GM12878 (cell line): Measurements from ENCODE around the gene MDC1. TPM values are rescaled to one million over a fixed set of nuclear protein-coding genes. Genes with fewer than 3 reads are reported as not detected.

Experiments
- ATAC-seq: fragments of 200-7000 bp; cut with Tn5 transposase; 3 replicates; pipeline ENCODE4 v1.9.1; 2020; ENCODE audit warnings: mild to moderate bottlenecking, moderate library complexity
- BruUV-seq: library from RNA; stranded (reverse); fragments of 400-500 nt; replicated peaks from 2 replicates; lab custom pipeline; 2021; lab: Mats Ljungman, UMichigan
- CTCF ChIA-PET: fragments of 300-600 bp; sonication (Branson Sonifier 250); formaldehyde crosslinking; extraction: SDS; loops from one replicate; lab custom pipeline; 2021; ENCODE audit warnings: inconsistent platforms; lab: Yijun Ruan, JAX
- POLR2A ChIA-PET: fragments of 350-600 bp; formaldehyde crosslinking; extraction: SDS; loops from one replicate; lab custom pipeline; 2021; ENCODE audit warnings: inconsistent platforms; lab: Charles Lee
- RAD21 ChIA-PET: fragments of 300-600 bp; sonication (Branson Sonifier 250); formaldehyde crosslinking; loops from one replicate; lab custom pipeline; 2023; ENCODE audit warnings: antibody characterized with exemption; ENCODE audit not compliant: unreplicated experiment; lab: Charles Lee
- SMC1A ChIA-PET: fragments of 300-600 bp; sonication (Branson Sonifier 250); formaldehyde crosslinking; loops from one replicate; lab custom pipeline; 2023; ENCODE audit not compliant: unreplicated experiment, uncharacterized antibody; lab: Charles Lee
- DNase-seq: peaks from one replicate; pipeline ENCODE4 v3.0.0-alpha.2; 2011; ENCODE audit warnings: low read depth, low spot score
- FAIRE-seq: peaks from 3 replicates; lab custom pipeline; 2011; peaks lifted over from hg19 to GRCh38; lab: Jason Lieb, UNC
- H2AFZ ChIP-seq: 2 replicates; pipeline ENCODE4 v1.6.0; 2011; ENCODE audit warnings: low read depth, low read length, control low read depth; ENCODE audit not compliant: control insufficient read depth
- H3K27ac ChIP-seq: 2 replicates; pipeline ENCODE4 v1.5.1; 2011; ENCODE audit warnings: control low read depth; ENCODE audit not compliant: control insufficient read depth, insufficient read depth
- H3K27me3 ChIP-seq, 2 experiments: replicated peaks in 1 of 2; 2 replicates each; pipeline versions ENCODE4 v1.6.0 to v1.6.1; 2011; ENCODE audit warnings: low read length in 1 of 2; ENCODE audit not compliant: control insufficient read depth in 2 of 2, insufficient read depth in 2 of 2
- H3K36me3 ChIP-seq, 2 experiments: 2 replicates each; pipeline ENCODE4 v1.5.1; 2011; ENCODE audit warnings: low read length in 1 of 2; ENCODE audit not compliant: control insufficient read depth in 2 of 2, insufficient read depth in 2 of 2
- H3K4me1 ChIP-seq: 2 replicates; pipeline ENCODE4 v1.6.1; 2011; ENCODE audit warnings: mild to moderate bottlenecking, low read length, moderate library complexity, mixed read lengths; ENCODE audit not compliant: control insufficient read depth, insufficient read depth
- H3K4me2 ChIP-seq: 2 replicates; pipeline ENCODE4 v1.6.0; 2011; ENCODE audit warnings: control low read depth; ENCODE audit not compliant: control insufficient read depth, insufficient read depth
- H3K4me3 ChIP-seq: fragments of 200-600 bp; sonication (generic); 2 replicates; pipeline ENCODE4 v1.5.1; 2016
- H3K79me2 ChIP-seq: 2 replicates; pipeline ENCODE4 v1.6.0; 2011; ENCODE audit warnings: low read length; ENCODE audit not compliant: control insufficient read depth, insufficient read depth
- H3K9ac ChIP-seq: 2 replicates; pipeline ENCODE4 v1.8.0; 2011; ENCODE audit warnings: low read length, control low read depth, mixed read lengths; ENCODE audit not compliant: control insufficient read depth, insufficient read depth
- H3K9me3 ChIP-seq: replicated peaks from 3 replicates; pipeline ENCODE4 v1.5.1; 2011; ENCODE audit warnings: mild to moderate bottlenecking, low read length; ENCODE audit not compliant: control insufficient read depth, insufficient read depth
- H4K20me1 ChIP-seq: 2 replicates; pipeline ENCODE4 v1.6.0; 2011; ENCODE audit not compliant: control insufficient read depth, insufficient read depth
- ATF7 ChIP-seq: fragments of 450-650 bp; IDR thresholded peaks from 2 replicates; pipeline ENCODE4 v1.6.1; 2016; ENCODE audit warnings: low read depth, mild to moderate bottlenecking
- BHLHE40 ChIP-seq, 2 experiments: fragments of 450-650 bp in 1 of 2; IDR thresholded peaks; 2 replicates each; pipeline ENCODE4 v1.6.1; 2011 to 2017; ENCODE audit warnings: low read depth in 2 of 2, borderline replicate concordance in 1 of 2, improper control_type of control experiment in 1 of 2, low read length in 1 of 2, mild to moderate bottlenecking in 1 of 2
- BMI1 ChIP-seq: fragments of 450-650 bp; IDR thresholded peaks from 2 replicates; pipeline ENCODE4 v1.6.1; 2016; ENCODE audit warnings: mild to moderate bottlenecking, moderate library complexity, borderline replicate concordance
- CBX5 ChIP-seq: sonication (generic); IDR thresholded peaks from 2 replicates; pipeline ENCODE4 v1.6.1; 2016; ENCODE audit warnings: low read depth, moderate library complexity, mild to moderate bottlenecking, inconsistent platforms
- DPF2 ChIP-seq: fragments of 450-650 bp; IDR thresholded peaks from 2 replicates; pipeline ENCODE4 v1.6.1; 2017; ENCODE audit warnings: mild to moderate bottlenecking
- E2F4 ChIP-seq: IDR thresholded peaks from 2 replicates; pipeline ENCODE4 v1.6.1; 2012; ENCODE audit warnings: low read depth, low read length, improper control_type of control experiment
- IKZF1 ChIP-seq: fragments of 450-650 bp; conservative IDR thresholded peaks from 2 replicates; pipeline ENCODE4 v1.6.1; 2017; ENCODE audit warnings: antibody characterized with exemption, mild to moderate bottlenecking
- IKZF2 ChIP-seq, 2 experiments: fragments of 450-650 bp; IDR thresholded peaks; 2 replicates each; pipeline ENCODE4 v1.6.1; 2017; ENCODE audit warnings: mild to moderate bottlenecking in 2 of 2, moderate library complexity in 2 of 2
- KDM1A ChIP-seq: fragments of 200-600 bp; sonication (generic); IDR thresholded peaks from 2 replicates; pipeline ENCODE4 v1.6.1; 2016; ENCODE audit warnings: borderline replicate concordance
- MEF2A ChIP-seq: IDR thresholded peaks from 2 replicates; pipeline ENCODE4 v1.6.1; 2011; ENCODE audit warnings: low read depth, mild to moderate bottlenecking, low read length, moderate library complexity; ENCODE audit not compliant: insufficient read depth
- MYB ChIP-seq: fragments of 150-350 bp; IDR thresholded peaks from 2 replicates; pipeline ENCODE4 v1.6.1; 2014; ENCODE audit warnings: mild to moderate bottlenecking, low read depth, low read length, borderline replicate concordance
- NR2F1 ChIP-seq: fragments of 450-650 bp; conservative IDR thresholded peaks from 2 replicates; pipeline ENCODE4 v1.6.1; 2017; ENCODE audit warnings: mild to moderate bottlenecking
- RAD21 ChIP-seq: IDR thresholded peaks from 2 replicates; pipeline ENCODE4 v1.6.1; 2011; ENCODE audit warnings: mild to moderate bottlenecking, low read depth, low read length, moderate library complexity; ENCODE audit not compliant: insufficient read depth
- RUNX3 ChIP-seq: IDR thresholded peaks from 2 replicates; pipeline ENCODE4 v1.6.1; 2012; ENCODE audit warnings: low read length, inconsistent platforms
- SIN3A ChIP-seq: IDR thresholded peaks from 2 replicates; pipeline ENCODE4 v1.6.1; 2012; ENCODE audit warnings: low read depth, low read length, improper control_type of control experiment
- SMAD1 ChIP-seq: fragments of 450-650 bp; IDR thresholded peaks from 2 replicates; pipeline ENCODE4 v1.6.1; 2018; ENCODE audit warnings: mild to moderate bottlenecking, low read depth; ENCODE audit not compliant: partially characterized antibody
- SUZ12 ChIP-seq: fragments of 200-600 bp; sonication (generic); IDR thresholded peaks from one replicate; pipeline ENCODE4 v1.6.1; 2018; ENCODE audit warnings: antibody characterized with exemption, mild to moderate bottlenecking; ENCODE audit not compliant: unreplicated experiment
- TCF12 ChIP-seq: IDR thresholded peaks from 2 replicates; pipeline ENCODE4 v1.6.1; 2011; ENCODE audit warnings: low read depth, mild to moderate bottlenecking, low read length
- ZSCAN29 ChIP-seq: fragments of 450-650 bp; IDR thresholded peaks from 2 replicates; pipeline ENCODE4 v1.6.1; 2017; ENCODE audit warnings: mild to moderate bottlenecking, moderate library complexity
- WGBS: methylation state at CpG from one replicate; pipeline ENCODE4 v1.1.6; 2016; ENCODE audit warnings: low lambda C conversion rate; ENCODE audit not compliant: insufficient replicate concordance, insufficient coverage; ENCODE audit errors: missing lambda C conversion rate; 5-methylcytosine and 5-hydroxymethylcytosine counted together
- in situ Hi-C: fragments of 300-500 bp; cut with MboI; formaldehyde crosslinking; loops from 9 replicates; pipeline ENCODE4 v1.14.3; 2018; ENCODE audit warnings: mixed read lengths
- intact Hi-C: fragments of 100-400 bp; cut with micrococcal nuclease; formaldehyde crosslinking; loops from one replicate; pipeline ENCODE4 v1.14.2; 2022; ENCODE audit not compliant: unreplicated experiment
- polyA plus RNA-seq, 11 experiments: library from polyadenylated mRNA; depleted of rRNA in 4 of 11; unstranded in 6 of 11; stranded (reverse) in 5 of 11; fragments of >200 nt; fragmentation: Nextera tagmentation in 4 of 11; fragmentation: Illumina TruSeq in 1 of 11; extraction: Ambion mirVana in 4 of 11; extraction: Trizol in 1 of 11; gene quantifications; 1 replicate in 1 of 11; 2 replicates in 10 of 11; pipeline versions ENCODE4 v1.2.1 to v1.2.3, GENCODE V29; 2011 to 2016; ENCODE audit warnings: inconsistent platforms in 2 of 11, missing spikeins in 2 of 11, low read depth in 1 of 11
- total RNA-seq, 4 experiments: library from RNA; depleted of rRNA in 3 of 4; stranded (reverse); fragments of >200 nt in 3 of 4; fragmentation: Illumina TruSeq in 1 of 4; extraction: Trizol in 1 of 4; gene quantifications; 2 replicates each; pipeline versions ENCODE4 v1.2.1 to v1.2.3, GENCODE V29; 2013 to 2021

MDC1 gene
- total and polyA plus RNA-seq, 10 of the 15 experiments (the other 5 are each of a cell fraction or from before 2014, with no cell fraction given), result 5.1 to 62.5 (median 22.4) TPM

- no peaks in the 10 kb centered on the region for H4K20me1 ChIP-seq
- no peaks in the 10 kb centered on the region for H3K36me3 ChIP-seq
- H3K27ac ChIP-seq, result peak overlapping the region; percentile 31; the same call in 1 of the 2 replicates
- H3K9ac ChIP-seq, result no peak overlapping the region
- RAD21 ChIA-PET, result interaction anchor here (0.6 to 4.5 kb wide), 11 partner anchors 11 to 145 kb away, joined by 3 to 62 read pairs (median 7); partner anchors contain the start of genes FLOT1 and IER3
- CTCF ChIA-PET, result interaction anchor here (0.6 to 4.5 kb wide), 11 partner anchors 11 to 157 kb away, joined by 3 to 39 read pairs (median 4); partner anchors contain the start of genes IER3 and VARS2
- SMC1A ChIA-PET, result interaction anchor here (0.7 to 5.4 kb wide), 11 partner anchors 11 to 121 kb away, joined by 3 to 65 read pairs (median 9); partner anchors contain the start of gene IER3
- BruUV-seq, result no TSS peak
- H3K4me2 ChIP-seq, result no peak overlapping the region
- TF ChIP-seq MYB (no peak), BHLHE40 (IDR thresholded peaks at IDR 0.05; ENCODE audit: borderline replicate concordance in 1 of 2, low read depth in 2 of 2, low read length in 1 of 2) (no peak), RAD21 (no peak), SUZ12 (no peak), BMI1 (no peak), ATF7 (peak; percentile 66), SIN3A (no peak), DPF2 (peak; percentile 19; the same call in 1 of the 2 replicates), KDM1A (no peak), IKZF1 (peak; percentile 53), CBX5 (no peak), SMAD1 (peak; percentile 37), ZSCAN29 (no peak), E2F4 (no peak), TCF12 (no peak), IKZF2 (IDR thresholded peaks at IDR 0.05) (peak in 1 of 2 experiments; percentile 14; a peak in 1 of 4 replicates), MEF2A (0 out of 2 replicates have a peak, but pooled peaks have one; percentile 55), NR2F1 (peak; percentile 71; the same call in 1 of the 2 replicates), RUNX3 (0 out of 2 replicates have a peak, but pooled peaks have one; percentile 18)
- no peak overlapping the region for H2AFZ ChIP-seq
- FAIRE-seq (no peak), DNase-seq (no peak), ATAC-seq (peak; percentile 52)
- H3K79me2 ChIP-seq, result no peaks in the 10 kb centered on the region
- H3K4me1 ChIP-seq, result peaks cover 22% of the 10 kb centered on the region; the same call in 1 of the 2 replicates
- H3K27me3 ChIP-seq, result no peaks in the 10 kb centered on the region
- H3K9me3 ChIP-seq, result no peaks in the 10 kb centered on the region; the same call in 2 of the 3 replicates
- H3K4me3 ChIP-seq, result no peak overlapping the region
- POLR2A ChIA-PET, result interaction anchor here (0.5 to 4.4 kb wide), 13 partner anchors 10 to 156 kb away, joined by 3 to 42 read pairs (median 6); partner anchors contain the start of genes FLOT1, IER3 and VARS2
- 50% methylated on average over 1 of the region's 1 CpG for WGBS
- in situ Hi-C loops (no loop called here), intact Hi-C loops (loop anchor here (1.0 kb wide), 1 partner anchor 13 kb away; the partner anchor contains the start of gene IER3)
These were observed 40.3 kb upstream of the MDC1 start for GRCh38 chr6:30757261-30757904.
